ENCODE data around the gene CASP14. TPM values are rescaled to one million over a fixed set of nuclear protein-coding genes. Genes with fewer than 3 reads are reported as not detected.
A peak's percentile ranks its signal among the peaks of the same experiment; 100 is the strongest.

The CASP14 gene
- total and polyA plus RNA-seq, 2 of the 13 experiments (the other 11 are each of a cell fraction or from before 2014, with no cell fraction given), result not detected

- TF ChIP-seq NCOA5 (CRISPR knock-in tag; IDR thresholded peaks at IDR 0.05) (no peak), ZNF720 (CRISPR knock-in tag; IDR thresholded peaks at IDR 0.05) (no peak), ZMYM3 (CRISPR knock-in tag; IDR thresholded peaks at IDR 0.05) (peak; percentile 71), KDM6A (CRISPR knock-in tag; IDR thresholded peaks at IDR 0.05; ENCODE audit: low read depth) (no peak), ARNTL (CRISPR knock-in tag; IDR thresholded peaks at IDR 0.05) (peak; percentile 52; the same call in 1 of the 2 replicates), ZSCAN31 (CRISPR knock-in tag; IDR thresholded peaks at IDR 0.05; ENCODE audit: low read depth) (no peak), ZNF737 (CRISPR knock-in tag; IDR thresholded peaks at IDR 0.05; ENCODE audit: borderline replicate concordance) (no peak), CREM (IDR thresholded peaks at IDR 0.05) (no peak), CREM (CRISPR knock-in tag; IDR thresholded peaks at IDR 0.05) (no peak), RFXAP (CRISPR knock-in tag; IDR thresholded peaks at IDR 0.05; ENCODE audit: borderline replicate concordance) (peak; percentile 37; the same call in 1 of the 2 replicates), ZNF557 (CRISPR knock-in tag; IDR thresholded peaks at IDR 0.05) (no peak), CCAR2 (optimal IDR thresholded peaks at IDR 0.05; ENCODE audit: low read depth, low read length) (no peak), CHD2 (IDR thresholded peaks at IDR 0.05; ENCODE audit: low read depth, low read length) (no peak), MYPOP (CRISPR knock-in tag; IDR thresholded peaks at IDR 0.05) (no peak), NR2F6 (IDR thresholded peaks at IDR 0.05) (peak; percentile 36; the same call in 1 of the 2 replicates), NR2F6 (CRISPR knock-in tag; IDR thresholded peaks at IDR 0.05) (peak; percentile 58; the same call in 1 of the 2 replicates), ZSCAN21 (CRISPR knock-in tag; IDR thresholded peaks at IDR 0.05; ENCODE audit: borderline replicate concordance) (no peak), POGZ (CRISPR knock-in tag; IDR thresholded peaks at IDR 0.05) (peak; percentile 64), ZNF441 (CRISPR knock-in tag; IDR thresholded peaks at IDR 0.05; ENCODE audit: borderline replicate concordance) (no peak; the same call in 1 of the 2 replicates), ZNF574 (CRISPR knock-in tag; IDR thresholded peaks at IDR 0.05) (peak; percentile 35; the same call in 1 of the 2 replicates), ZNF703 (CRISPR knock-in tag; IDR thresholded peaks at IDR 0.05; ENCODE audit: borderline replicate concordance) (no peak), SALL2 (CRISPR knock-in tag; IDR thresholded peaks at IDR 0.05) (no peak), GPBP1L1 (CRISPR knock-in tag; IDR thresholded peaks at IDR 0.05) (no peak), ZNF496 (CRISPR knock-in tag; IDR thresholded peaks at IDR 0.05; ENCODE audit: insufficient replicate concordance) (no peak), PAWR (CRISPR knock-in tag; IDR thresholded peaks at IDR 0.05; ENCODE audit: borderline replicate concordance) (no peak), SP140L (CRISPR knock-in tag; IDR thresholded peaks at IDR 0.05; ENCODE audit: borderline replicate concordance) (no peak), ARID2 (CRISPR knock-in tag; IDR thresholded peaks at IDR 0.05; ENCODE audit: borderline replicate concordance) (no peak), ZNF672 (CRISPR knock-in tag; IDR thresholded peaks at IDR 0.05) (no peak)
Observed at GRCh38 chr19:15072930-15073647, 23.8 kb downstream of the CASP14 start (continued).
